Hepatocyte (in vitro differentiated cells): ENCODE measurements around the gene PAX5. TPM values are rescaled to one million over a fixed set of nuclear protein-coding genes. Genes with fewer than 3 reads are reported as not detected.

Experiments
- DNase-seq: peaks from one replicate; pipeline ENCODE4 v3.0.0-alpha.2; 2016; ENCODE audit warnings: low spot score
- H2AFZ ChIP-seq: fragments of 200-600 bp; sonication (generic); 2 replicates; pipeline ENCODE4 v1.6.0; 2016; ENCODE audit warnings: antibody characterized with exemption, mild to moderate bottlenecking
- H3K27ac ChIP-seq: fragments of 200-600 bp; sonication (generic); 2 replicates; pipeline ENCODE4 v1.5.1; 2016; ENCODE audit warnings: mild to moderate bottlenecking
- H3K27me3 ChIP-seq: fragments of 200-600 bp; sonication (generic); 2 replicates; pipeline ENCODE4 v1.6.1; 2016
- H3K36me3 ChIP-seq: fragments of 200-600 bp; sonication (generic); replicated peaks from 2 replicates; pipeline ENCODE4 v1.5.1; 2016; ENCODE audit warnings: low read depth; ENCODE audit not compliant: insufficient read depth
- H3K4me1 ChIP-seq: fragments of 200-600 bp; sonication (generic); 2 replicates; pipeline ENCODE4 v1.5.1; 2016; ENCODE audit warnings: mild to moderate bottlenecking, moderate library complexity; ENCODE audit not compliant: insufficient read depth
- H3K4me2 ChIP-seq: fragments of 200-600 bp; sonication (generic); 2 replicates; pipeline ENCODE4 v1.6.0; 2016
- H3K4me3 ChIP-seq: fragments of 200-600 bp; sonication (generic); 2 replicates; pipeline ENCODE4 v1.5.1; 2016; ENCODE audit warnings: mild to moderate bottlenecking
- H3K79me2 ChIP-seq: fragments of 200-600 bp; sonication (generic); 2 replicates; pipeline ENCODE4 v1.6.0; 2017; ENCODE audit warnings: mild to moderate bottlenecking
- H3K9me2 ChIP-seq: fragments of 200-600 bp; sonication (generic); replicated peaks from 2 replicates; pipeline ENCODE4 v1.6.0; 2017; ENCODE audit warnings: mild to moderate bottlenecking; ENCODE audit not compliant: insufficient read depth
- H3K9me3 ChIP-seq: fragments of 200-600 bp; sonication (generic); 2 replicates; pipeline ENCODE4 v1.5.1; 2016; ENCODE audit warnings: low read depth, mild to moderate bottlenecking
- H4K20me1 ChIP-seq: fragments of 200-600 bp; sonication (generic); 2 replicates; pipeline ENCODE4 v1.6.0; 2016; ENCODE audit warnings: mild to moderate bottlenecking; ENCODE audit not compliant: insufficient read depth, poor library complexity, severe bottlenecking
- CTCF ChIP-seq: fragments of 200-600 bp; sonication (generic); IDR thresholded peaks from 2 replicates; pipeline ENCODE4 v1.5.1; 2016; ENCODE audit warnings: antibody characterized with exemption, mild to moderate bottlenecking; ENCODE audit not compliant: poor library complexity
- EZH2 ChIP-seq: fragments of 200-600 bp; sonication (generic); IDR thresholded peaks from 2 replicates; pipeline ENCODE4 v1.6.1; 2016; ENCODE audit warnings: antibody characterized with exemption, mild to moderate bottlenecking, borderline replicate concordance
- EZH2phosphoT487 ChIP-seq: fragments of 200-600 bp; sonication (generic); IDR thresholded peaks from one replicate; pipeline ENCODE4 v1.6.1; 2018; ENCODE audit warnings: antibody characterized with exemption, mild to moderate bottlenecking, low read depth, moderate library complexity; ENCODE audit not compliant: unreplicated experiment, severe bottlenecking
- WGBS: methylation state at CpG from one replicate; pipeline ENCODE4 v1.1.6; 2016; ENCODE audit warnings: low lambda C conversion rate; ENCODE audit errors: missing lambda C conversion rate; 5-methylcytosine and 5-hydroxymethylcytosine counted together
- polyA plus RNA-seq: library from polyadenylated mRNA; unstranded; fragments of >200 nt; fragmentation: Nextera tagmentation; extraction: Ambion mirVana; gene quantifications from 2 replicates; pipeline ENCODE4 v1.2.1, GENCODE V29; 2016
- total RNA-seq: library from RNA; depleted of rRNA; stranded (reverse); fragments of >200 nt; gene quantifications from 2 replicates; pipeline ENCODE4 v1.2.3, GENCODE V29; 2014

The PAX5 gene
- total and polyA plus RNA-seq, 2 experiments from 2014 or later: not detected

DNA sequence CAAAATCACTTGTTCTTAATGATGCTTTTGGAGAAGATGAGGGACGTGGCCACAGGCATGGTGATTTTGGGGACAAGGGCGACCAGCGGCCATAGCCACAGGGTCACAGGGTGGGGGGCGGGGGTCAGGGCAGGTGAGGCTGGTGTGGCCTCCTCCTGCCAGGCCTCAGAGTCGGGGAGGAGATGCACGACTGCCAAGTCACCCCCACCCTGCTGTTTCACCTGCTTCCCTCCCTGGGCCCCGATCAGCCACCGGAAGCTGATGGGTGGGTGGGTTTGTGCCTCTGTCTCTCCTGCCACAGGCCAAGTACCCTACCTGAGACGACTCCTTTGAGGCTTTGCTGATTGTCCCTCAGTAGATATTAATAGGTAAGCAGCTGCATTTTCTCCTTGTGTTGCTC is 199.3 kb downstream of the PAX5 start:
- no peak for DNase-seq
- Histone ChIP-seq H3K4me1 (no peaks in the 10 kb centered on the region), H2AFZ (no peak overlapping the region), H3K27ac (no peak overlapping the region), H3K9me3 (no peaks in the 10 kb centered on the region), H3K36me3 (no peaks in the 10 kb centered on the region), H4K20me1 (no peaks in the 10 kb centered on the region), H3K9me2 (no peaks in the 10 kb centered on the region), H3K27me3 (no peaks in the 10 kb centered on the region), H3K4me2 (no peak overlapping the region), H3K79me2 (no peaks in the 10 kb centered on the region), H3K4me3 (no peak overlapping the region)
- 93% methylated on average over 8 of the region's 9 CpGs for WGBS
- no peak for TF ChIP-seq EZH2
- TF ChIP-seq EZH2phosphoT487: no peak
- TF ChIP-seq CTCF: no peak

- Histone ChIP-seq H4K20me1 (no peaks in the 10 kb centered on the region), H2AFZ (no peak overlapping the region), H3K4me2 (no peak overlapping the region), H3K27me3 (no peaks in the 10 kb centered on the region), H3K27ac (no peak overlapping the region), H3K36me3 (no peaks in the 10 kb centered on the region), H3K4me1 (no peaks in the 10 kb centered on the region), H3K4me3 (no peak overlapping the region), H3K79me2 (no peaks in the 10 kb centered on the region), H3K9me2 (no peaks in the 10 kb centered on the region), H3K9me3 (no peaks in the 10 kb centered on the region)
- WGBS: 81% methylated on average over 6 of the region's 6 CpGs
- TF ChIP-seq CTCF (no peak), EZH2phosphoT487 (no peak), EZH2 (no peak)
- no peak for DNase-seq
These were observed 200.1 kb downstream of the PAX5 start for GRCh38 chr9:36833954-36834353.

DNA sequence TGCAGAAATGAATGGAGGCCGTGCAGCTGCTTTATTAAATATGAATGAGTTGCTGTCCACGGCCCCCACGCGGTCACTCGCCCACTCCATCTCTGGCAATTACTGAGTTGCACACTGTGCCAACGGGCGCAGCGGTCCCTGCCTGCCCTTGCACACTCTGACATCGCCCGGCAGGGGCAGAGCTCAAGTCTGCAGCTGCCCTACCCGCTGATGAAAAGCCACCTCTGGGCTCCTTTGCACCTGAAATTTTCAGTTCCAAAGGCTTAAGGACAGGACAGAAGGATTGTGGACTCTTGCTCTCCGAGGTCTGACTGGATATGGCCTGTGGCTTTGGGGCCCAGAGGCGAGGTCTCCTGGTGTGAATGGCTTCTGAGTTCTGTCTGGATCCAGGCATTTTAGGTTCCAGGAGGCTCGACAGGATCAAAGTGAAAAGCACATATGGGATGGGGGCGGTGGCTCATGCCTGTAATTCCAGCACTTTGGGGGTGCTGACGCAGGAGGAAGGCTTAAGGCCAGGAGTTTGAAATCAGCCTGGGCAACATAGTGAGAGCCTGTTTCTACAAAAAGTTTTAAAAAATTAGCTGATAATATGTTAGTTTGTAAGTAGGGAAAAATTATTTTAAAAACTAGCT is 201.8 kb downstream of the PAX5 start:
- H3K4me2 ChIP-seq: no peak overlapping the region

More for the DNA sequence above, 201.8 kb downstream of the PAX5 start:
- H3K79me2 ChIP-seq: no peaks in the 10 kb centered on the region
- H3K4me1 ChIP-seq: no peaks in the 10 kb centered on the region
- no peaks in the 10 kb centered on the region for H3K36me3 ChIP-seq
- H3K27ac ChIP-seq: no peak overlapping the region
- no peak overlapping the region for H2AFZ ChIP-seq
- no peaks in the 10 kb centered on the region for H3K27me3 ChIP-seq
- DNase-seq: no peak
- no peaks in the 10 kb centered on the region for H3K9me3 ChIP-seq
- no peak overlapping the region for H3K4me3 ChIP-seq
- TF ChIP-seq EZH2: no peak
- no peak for TF ChIP-seq CTCF
- TF ChIP-seq EZH2phosphoT487: no peak
- 87% methylated on average over 16 of the region's 16 CpGs for WGBS
- H4K20me1 ChIP-seq: no peaks in the 10 kb centered on the region
- H3K9me2 ChIP-seq: no peaks in the 10 kb centered on the region
